ENCODE results near the gene AMFR.

Gene AMFR

DNA sequence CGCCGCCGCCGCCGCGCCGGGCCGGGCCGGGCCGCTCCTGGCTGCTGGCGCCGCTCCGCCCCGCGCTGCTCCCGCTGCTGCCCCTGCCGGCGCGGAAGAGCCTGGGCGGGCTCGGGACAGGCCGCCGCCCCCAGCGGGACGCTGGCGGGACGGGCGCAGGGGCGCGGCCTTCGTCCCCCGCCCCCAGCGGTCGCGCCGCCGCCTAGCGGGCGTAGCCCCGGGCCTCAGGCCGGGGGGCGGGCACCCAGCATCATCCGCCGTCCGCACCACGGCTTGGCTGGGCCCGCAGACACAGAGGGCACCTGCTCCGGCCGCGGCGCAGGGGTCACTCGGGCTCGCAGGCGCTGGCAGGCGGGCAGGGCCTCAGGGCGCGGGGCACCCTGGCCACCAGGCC, at the start of gene AMFR:
AMFR (minus strand) TSS at position 107 of the 394 bp plus-strand sequence. CDS start 218 bp downstream, outside the sequence.
- peak; percentile 76 for DNase-seq

DNA sequence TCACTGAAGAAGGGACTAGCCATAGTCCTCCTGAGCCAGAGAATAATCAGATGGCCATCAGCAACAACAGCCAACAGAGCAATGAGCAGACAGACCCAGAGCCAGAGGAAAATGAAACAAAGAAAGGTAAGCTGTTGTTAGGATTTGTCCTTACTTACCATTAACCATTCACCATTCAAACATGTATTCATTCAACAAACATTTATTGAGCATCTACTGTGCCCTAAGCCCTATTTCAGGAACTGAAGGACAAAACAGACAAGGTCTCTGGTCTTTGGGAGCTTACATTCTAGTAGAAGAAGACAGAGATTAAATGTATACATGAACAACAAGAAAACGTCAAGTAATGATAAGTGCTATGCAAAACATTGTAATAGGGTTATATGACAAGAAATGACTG, 45.3 kb upstream of the AMFR start:
- no peak for DNase-seq

DNA sequence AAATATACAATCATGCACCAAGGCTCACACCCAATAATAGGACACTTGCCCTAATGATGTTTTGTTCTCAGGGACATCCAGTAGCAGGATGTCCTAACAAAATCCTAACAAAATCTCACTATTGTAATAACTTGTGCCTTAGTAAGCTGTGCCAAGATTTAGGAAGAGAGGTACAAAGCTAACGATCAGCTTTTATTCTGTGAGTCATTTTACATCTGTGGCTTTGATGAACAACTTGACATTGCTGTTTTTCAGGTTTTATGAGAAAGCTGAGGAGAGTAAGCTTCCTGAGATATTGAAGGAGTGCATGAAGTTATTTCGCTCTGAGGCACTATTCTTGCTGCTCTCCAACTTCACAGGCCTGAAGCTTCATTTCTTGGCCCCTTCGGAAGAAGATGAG, 44.9 kb upstream of the AMFR start:
- DNase-seq: no peak

DNA sequence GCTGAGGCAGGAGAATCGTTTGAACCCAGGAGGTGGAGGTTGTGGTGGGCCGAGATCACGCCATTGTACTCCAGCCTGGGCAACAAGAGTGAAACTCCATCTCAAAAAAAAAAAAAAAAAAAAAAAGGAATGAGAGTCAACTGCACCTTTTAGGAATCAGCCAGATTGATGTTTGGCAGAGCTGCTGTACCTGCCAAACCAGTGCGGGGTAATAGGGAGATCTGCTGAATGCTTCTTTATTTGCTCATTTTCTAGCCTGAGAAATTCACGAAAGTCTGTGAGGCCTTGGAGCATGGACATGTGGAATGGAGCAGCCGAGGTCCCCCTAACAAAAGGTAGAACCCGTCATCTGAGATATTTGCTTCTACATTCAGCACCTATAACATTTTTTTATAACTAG, 44.4 kb upstream of the AMFR start:
- DNase-seq: no peak

DNA sequence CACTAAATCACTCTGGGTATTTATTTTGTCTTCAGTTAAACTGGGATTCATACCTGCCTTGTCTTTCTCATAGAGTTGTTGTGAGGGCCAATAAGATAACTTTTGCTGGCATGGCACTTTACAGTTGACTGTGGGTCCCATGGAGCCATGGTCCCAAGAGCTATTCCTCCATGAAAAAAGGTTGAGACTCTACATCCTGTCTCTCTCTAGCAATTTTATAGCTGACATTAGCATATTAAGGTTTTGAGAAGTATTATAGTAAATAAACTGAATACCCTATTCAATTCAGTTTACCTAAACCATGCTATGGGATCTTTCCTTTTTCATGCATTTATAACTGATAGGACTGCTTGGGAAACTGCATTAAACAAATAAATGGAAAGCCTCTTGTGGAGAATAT, 43.5 kb upstream of the AMFR start:
- no peak for DNase-seq

DNA sequence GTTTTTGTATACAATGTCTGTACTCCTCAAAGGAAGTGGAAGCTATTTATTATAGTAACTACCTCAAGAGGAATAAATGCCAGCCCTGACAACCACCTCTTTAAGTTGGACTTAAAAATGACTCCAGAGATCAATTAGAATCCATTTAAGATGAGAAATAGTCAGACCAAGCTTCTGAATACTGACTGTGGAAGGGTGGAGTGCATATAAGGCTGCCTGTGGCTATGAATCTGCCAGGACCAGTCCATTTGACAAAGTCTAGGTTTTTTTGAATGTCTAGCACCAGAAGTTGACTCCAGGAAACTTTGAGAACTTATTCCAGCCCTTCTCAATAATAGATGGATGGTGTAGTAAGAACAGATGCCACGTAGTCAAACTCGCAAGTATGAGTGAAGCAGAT, 41.0 kb upstream of the AMFR start:
- no peak for DNase-seq

DNA sequence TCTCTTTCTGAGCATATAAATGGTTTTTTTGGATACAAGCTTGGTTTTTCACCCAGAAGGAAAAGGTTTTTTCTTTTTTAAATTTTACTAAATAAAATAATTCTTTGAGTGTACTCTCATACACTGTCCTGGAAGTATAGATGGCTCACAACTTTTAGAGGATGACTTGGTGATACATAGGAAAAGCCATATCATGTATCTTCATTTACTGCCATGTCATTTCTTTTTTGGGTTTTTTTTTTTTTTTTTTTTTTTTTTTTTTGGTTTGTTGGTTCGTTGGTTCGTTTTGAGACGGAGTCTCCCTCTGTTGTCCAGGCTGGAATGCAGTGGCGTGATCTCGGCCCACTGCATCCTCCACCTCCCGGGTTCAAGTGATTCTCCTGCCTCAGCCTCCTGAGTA, 37.8 kb upstream of the AMFR start:
- no peak for DNase-seq

DNA sequence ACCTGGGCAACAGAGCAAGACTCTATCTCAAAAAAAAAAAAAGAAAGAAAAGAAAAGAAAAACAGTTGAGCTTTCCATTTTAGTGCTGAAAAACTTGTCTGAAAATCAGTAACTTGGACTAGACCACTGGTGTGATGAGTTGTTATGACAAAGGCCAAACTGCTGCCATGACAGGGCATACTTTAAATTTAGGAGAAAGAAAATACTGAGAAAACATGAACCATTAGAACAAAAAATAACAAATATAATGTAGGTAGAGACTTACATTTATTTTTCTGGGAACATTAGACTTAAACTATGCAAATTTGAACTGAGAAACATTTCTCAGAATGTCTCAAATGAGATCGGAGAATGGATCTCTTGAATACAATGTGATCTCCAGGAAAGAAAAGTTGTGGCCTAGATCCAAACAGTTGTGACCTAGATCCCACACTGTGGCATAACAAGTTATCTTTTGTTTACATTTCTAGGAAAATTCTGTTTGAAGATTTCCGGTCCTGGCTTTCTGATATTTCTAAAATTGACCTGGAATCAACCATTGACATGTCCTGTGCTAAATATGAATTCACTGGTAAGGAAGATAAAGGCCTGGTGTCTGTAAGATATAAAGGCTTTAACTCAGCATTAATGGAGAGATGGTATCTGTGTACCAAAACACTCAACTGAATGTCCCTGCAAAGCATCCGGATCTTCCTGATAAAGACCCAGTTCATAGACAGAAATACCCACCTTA, 36.9 kb upstream of the AMFR start:
- no peak for DNase-seq

DNA sequence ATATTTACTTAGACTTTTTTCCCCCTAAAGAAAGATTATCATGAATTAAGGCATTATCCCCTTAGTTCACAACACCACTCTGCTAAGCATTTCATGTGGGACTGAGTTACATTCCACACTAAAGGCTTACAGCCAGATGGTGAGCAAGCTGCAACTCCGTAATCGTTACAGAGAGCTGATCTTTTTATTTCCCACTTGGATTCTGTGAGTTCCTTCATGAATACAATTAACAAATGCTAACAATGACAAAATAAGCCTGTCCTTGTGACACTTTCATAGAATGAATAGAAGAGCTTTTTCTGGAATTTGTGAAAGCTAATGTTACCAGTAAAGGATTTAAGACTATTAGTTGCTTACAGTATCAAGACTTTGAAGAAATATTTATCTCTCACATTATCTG, 34.8 kb upstream of the AMFR start:
- no peak for DNase-seq

DNA sequence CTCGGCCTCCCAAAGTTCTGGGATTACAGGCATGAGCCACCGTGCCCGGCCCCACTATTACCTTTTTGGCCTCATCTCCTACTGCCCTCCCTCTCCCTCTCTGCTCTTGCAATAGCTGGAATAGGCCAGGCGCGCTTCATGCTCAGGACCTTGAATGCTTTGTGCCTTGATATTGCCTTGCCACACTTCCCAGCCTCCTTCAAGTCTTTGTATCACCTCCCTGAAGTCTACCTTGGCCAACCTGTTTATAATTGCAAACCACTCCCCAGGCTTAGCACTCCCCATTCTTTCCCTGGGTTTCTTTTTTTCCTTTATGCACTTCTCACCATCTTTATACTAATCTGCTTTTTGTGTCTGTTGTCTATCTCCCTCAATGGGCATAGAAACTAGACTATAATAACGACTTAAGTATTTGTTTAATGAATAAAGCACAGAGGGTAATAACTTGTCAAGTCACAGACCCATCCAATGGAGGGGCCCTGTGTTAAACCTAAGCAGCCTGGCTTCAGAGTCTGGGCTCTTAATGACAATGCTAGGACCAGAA, 32.7 kb upstream of the AMFR start:
- no peak for DNase-seq

DNA sequence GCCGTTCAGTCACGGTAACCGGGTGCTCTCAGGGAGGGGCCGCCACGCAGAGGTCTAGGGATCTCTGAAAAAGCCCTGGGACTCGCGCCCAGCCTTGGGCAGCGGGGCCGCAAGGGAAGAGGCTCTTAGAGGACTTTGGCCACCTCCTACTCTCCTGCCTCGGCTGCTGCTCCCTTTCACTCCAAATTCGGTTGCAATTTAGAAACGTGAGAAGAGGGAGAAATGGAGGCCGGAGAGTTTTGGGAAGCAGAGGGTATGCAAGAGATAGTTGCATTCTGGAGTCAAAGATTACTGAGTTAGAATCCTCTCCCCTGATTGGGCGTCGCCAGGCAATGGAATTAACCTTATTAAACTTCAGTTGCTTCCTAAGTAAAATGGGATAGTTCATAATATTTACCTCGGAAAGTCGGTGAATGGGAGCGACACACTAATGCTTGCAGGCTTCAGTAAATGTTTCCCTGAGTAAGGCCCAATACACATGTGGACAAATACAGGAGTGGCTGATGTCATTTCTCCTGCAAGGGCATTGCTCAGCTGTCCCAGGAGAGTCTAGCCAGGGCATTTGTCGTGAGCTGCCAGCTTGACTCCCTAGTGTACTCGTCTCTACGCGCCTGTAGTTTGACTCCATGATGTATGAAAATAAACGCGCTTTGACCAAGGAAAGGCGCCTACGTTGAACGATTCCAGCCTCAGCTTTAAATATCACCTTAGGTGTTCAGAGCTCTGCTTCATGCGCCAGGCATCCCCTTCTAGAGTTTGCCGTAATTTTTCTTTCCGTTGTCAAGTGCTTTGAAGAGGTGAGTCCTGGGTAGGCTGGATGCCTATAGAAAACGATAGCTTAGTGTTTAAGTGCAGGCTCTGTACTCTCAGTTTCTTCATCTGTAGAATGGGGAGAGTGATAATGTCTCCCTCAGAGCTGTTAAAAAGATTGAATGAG, 26.7 kb upstream of the AMFR start:
- DNase-seq: no peak

DNA sequence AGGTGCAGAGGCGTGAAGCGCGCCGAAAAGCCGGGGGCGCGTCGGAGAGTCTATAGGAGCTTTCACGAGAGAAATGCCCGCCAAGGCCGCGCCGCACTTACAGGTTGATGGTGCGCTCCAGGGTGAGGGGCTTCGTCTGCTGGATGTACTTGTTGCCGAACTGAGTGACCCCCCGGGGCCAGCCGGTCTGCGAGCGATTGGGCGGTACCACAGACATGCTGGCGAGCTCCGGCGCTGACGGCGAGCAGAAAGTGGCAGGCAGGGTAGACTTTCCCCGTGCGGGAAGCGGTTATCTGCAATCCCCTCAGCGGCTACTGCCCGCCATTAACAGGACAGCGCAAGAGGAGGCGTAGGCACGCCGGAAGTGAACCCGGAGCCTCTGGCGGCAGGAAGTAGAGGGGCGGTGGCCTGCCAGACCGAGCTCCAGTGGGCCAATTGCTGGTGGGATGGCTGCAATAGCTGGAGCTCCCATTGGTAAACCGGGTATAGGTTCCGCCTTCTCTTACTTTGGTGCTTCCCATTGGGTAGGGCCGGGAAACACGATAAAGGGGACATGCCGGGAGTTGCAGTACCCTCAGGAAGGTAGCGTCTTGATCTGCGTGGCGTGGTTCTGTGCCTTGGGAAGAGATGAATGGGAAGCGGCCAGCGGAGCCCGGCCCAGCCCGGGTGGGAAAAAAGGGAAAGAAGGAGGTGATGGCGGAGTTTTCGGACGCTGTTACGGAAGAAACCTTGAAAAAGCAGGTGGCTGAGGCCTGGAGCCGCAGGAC, 25.8 kb upstream of the AMFR start, which contains the start of the genes NUDT21 and OGFOD1:
NUDT21 (minus strand) TSS at position 347 of the 767 bp plus-strand sequence; CDS start at position 217, 130 bp downstream.
OGFOD1 (plus strand) TSS at position 569 of the 767 bp plus-strand sequence; CDS start at position 628, 59 bp downstream.
- peak; percentile 96 for DNase-seq

DNA sequence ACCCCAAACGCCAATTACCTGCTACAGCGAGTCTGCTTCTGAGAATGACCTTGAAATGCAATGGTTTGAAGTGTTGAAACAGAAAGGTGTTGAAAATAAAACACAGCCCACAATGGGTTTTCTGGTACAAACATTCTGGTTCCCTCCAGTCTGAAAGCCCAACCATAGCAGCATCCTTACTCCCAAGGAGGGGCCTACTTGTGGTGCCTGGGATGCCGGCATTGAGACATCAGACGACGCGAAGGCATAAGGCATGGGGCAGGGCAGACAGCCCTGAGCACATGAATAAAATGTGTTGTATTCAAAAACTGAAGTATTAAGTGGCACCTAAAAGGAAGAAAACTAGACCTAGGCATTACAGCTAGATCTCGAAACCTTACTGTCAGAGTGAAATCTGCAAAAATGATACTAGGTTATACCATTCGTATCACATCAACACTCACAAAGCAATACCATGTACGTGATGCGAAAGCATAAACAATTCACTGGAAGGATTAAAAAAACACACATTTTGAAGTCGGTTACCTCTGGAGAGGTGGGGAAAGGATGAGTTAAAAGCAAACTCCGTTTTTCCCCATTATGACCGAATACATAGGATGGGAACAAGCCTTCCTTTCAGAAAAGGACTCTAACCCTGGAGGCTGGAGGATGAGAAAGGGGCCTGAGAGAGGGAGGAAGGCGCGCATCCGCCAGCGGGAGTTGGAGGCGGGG, 25.1 kb upstream of the AMFR start:
- no peak for DNase-seq

DNA sequence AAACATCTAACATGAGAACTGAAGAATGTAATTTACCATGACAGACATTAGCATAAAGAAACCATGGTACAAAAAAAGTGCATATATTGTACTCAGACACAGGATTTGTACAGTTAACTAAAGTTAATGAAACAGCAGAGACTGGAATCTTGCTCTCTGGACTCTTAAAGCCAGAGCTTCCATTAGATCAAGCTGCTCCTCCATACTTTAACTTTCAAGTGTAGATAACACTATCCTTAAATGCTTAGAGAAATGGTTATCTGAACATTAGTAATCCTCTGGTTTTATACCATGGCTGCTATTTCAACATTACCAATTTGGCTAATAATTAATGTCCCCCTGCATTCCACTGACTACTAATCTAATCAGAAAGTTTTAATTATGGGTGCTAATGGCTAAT, 22.7 kb upstream of the AMFR start:
- no peak for DNase-seq

DNA sequence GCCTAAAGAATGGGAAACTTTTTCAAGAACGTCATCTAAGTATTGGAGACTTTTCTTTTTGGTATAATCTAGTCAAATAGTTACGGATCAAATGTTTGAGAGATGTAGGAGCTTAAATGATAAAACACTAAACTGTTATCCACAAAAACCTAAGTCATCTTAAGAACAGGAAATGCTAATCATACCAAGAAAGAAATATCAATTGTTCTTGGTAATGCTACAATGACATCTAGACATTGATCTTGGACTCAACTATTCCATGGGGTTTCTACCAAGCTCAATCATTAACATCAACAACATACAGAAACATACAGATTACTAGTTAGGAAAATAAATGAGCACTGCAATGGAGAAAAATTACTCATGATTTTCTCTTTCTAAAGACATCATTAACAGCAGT, 21.9 kb upstream of the AMFR start:
- no peak for DNase-seq

DNA sequence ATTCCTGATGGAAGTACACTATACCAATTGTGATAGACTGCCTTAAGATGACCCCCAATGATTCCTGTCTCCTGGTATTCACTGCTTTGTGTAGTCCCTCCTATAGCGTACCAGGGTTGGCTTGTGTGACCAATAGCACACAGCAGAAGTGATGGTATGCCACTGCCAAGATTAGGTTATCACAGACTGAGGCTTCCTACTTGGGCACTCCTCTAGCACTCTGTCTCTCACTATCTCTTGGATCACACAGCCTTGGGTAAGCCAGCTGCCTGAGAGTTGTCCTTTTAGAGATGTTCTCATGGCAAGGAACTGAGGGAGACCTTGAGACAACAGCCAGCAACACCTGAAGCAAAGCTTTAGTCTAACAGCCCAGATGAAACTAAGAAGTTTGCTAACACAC, 12.7 kb upstream of the AMFR start:
- no peak for DNase-seq

DNA sequence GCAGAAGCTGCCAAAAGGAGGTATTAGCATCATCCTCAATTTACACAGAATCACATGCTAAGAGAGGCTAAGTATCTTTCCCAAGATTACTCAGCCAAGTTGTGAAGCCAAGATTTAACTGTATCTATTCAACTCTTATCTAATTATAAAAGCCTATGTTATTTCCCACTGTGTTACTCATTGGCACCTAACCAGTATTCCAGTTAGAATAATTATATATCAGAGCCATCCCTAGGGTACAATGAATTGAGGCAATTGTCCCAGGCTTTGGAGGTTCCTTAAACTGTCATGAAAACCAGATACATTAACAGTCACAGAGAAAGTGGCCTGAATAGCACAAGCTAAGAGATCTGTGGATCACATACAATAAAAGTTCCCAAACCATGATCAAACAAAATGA, 10.9 kb upstream of the AMFR start:
- DNase-seq: no peak

DNA sequence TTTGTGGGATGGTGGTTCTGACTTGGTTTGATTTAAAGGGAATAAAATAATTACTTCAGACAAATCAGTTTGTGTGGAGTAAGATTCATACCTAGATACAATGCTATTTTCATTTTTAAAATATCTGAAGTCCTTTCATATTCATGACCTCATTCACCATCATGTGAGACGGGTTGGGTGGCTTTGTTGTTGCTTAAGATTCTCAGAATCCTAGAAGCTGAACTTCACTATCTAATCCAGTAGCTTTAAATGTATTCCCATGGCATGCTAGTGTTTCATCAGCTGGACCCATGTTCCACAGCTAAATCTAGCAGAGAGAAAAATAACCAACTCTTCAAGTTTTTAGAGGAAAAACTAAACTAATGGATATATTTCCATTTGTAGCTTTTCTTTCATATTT, 2.7 kb upstream of the AMFR start:
- DNase-seq: no peak

DNA sequence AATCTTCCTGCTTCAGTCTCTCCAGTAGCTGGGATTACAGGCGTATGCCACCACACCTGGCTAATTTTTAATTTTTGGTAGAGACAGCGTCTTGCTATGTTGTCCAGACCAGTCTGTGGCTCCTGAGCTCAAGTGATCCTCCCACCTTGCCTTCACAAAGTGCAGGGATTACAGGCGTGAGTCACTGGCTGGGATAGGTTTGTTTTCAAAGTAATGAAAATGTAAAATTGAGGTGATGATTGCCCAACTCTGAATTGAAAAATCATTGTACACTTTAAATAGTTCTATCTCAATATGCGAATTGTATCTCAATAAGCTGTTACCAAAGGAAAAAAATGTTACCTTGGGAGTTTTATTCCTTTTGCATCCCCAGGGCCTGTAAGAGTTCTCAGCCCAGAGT, 1.2 kb upstream of the AMFR start:
- no peak for DNase-seq

DNA sequence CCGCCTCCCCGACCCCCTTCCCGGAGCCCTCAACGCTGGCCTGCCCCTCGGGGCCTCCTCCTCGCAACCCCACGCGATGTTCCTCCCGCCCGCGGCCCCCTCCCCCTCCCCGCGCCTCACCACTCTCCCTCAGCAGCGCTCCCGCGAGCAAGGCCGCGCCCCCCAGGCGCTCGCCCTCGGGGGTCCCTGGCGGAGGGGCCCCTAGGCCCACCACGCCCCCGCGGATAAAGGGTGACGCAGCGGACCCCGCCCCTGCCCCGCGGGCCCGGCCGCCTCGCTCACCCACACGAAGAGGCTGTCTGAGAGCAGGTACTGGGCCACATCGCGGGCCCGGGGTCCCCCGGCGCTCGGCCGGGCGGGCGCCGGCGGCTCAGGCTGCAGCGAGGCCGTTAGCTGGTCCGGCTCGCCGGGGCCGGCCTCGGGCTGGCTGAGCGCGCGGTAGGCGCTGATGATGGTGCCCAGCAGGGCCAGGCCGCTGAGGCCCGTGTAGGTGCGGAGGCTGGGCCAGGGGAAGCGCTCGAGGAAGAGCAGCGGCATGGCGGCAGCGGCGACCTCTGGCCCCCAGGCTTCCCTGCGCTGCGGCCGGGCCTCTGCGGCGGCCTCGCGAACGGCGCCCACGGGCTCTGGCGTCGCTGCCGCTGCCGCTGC, 430 bp downstream of the AMFR start:
- DNase-seq: peak; percentile 60

DNA sequence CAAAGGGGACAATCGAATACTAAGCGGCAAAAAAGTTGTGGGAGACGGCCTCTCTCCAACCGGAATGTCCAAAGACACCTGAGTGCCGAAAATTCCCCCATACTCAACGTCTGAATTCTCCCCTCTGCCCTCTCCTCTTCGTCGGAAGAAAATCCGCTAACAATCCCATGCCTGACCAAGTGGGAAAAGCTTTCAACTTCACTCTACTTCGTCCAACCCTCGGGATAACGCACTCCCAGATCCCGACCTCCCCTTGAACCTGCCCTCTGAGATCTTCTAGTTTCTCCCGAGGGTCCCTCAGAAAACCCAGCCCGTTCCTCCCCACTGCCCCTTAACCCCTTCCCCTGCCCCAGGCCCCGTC, 961 bp downstream of the AMFR start:
- DNase-seq: no peak

Measured in left hindlimb (tissue), 1 donor.